Astrocyte of the cerebellum (primary cell): ENCODE data around the gene DENND5B.

ENCODE experiments used
- DNase-seq: peaks from one replicate; pipeline ENCODE4 v3.0.0-alpha.2; 2011; ENCODE audit warnings: low read depth
- H3K4me3 ChIP-seq: 2 replicates; pipeline ENCODE4 v1.5.1; 2011; ENCODE audit warnings: mild to moderate bottlenecking, low read depth, low read length, moderate library complexity
- in situ Hi-C: cut with HindIII; loops from 2 replicates; pipeline ENCODE4 v1.10.0; 2017; ENCODE audit warnings: low sequenced_read_pairs
- TF ChIP-seq, protein P1 (sequence below): IDR thresholded peaks from 2 replicates; pipeline ENCODE4 v1.5.1; 2012; ENCODE audit warnings: low read length, low read depth, moderate library complexity, mild to moderate bottlenecking; ENCODE audit errors: missing control alignments

The DENND5B gene

GRCh38 chr12:31517994-31518393, 72.9 kb downstream of the DENND5B start:
- in situ Hi-C loops: no loop called here
- no peak for DNase-seq
- no peak overlapping the region for H3K4me3 ChIP-seq
- TF ChIP-seq, protein P1, sequence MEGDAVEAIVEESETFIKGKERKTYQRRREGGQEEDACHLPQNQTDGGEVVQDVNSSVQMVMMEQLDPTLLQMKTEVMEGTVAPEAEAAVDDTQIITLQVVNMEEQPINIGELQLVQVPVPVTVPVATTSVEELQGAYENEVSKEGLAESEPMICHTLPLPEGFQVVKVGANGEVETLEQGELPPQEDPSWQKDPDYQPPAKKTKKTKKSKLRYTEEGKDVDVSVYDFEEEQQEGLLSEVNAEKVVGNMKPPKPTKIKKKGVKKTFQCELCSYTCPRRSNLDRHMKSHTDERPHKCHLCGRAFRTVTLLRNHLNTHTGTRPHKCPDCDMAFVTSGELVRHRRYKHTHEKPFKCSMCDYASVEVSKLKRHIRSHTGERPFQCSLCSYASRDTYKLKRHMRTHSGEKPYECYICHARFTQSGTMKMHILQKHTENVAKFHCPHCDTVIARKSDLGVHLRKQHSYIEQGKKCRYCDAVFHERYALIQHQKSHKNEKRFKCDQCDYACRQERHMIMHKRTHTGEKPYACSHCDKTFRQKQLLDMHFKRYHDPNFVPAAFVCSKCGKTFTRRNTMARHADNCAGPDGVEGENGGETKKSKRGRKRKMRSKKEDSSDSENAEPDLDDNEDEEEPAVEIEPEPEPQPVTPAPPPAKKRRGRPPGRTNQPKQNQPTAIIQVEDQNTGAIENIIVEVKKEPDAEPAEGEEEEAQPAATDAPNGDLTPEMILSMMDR: no peak

- in situ Hi-C loops: no loop called here
- no peak for DNase-seq
- TF ChIP-seq, protein P1: no peak
- H3K4me3 ChIP-seq: no peak overlapping the region
Observed at GRCh38 chr12:31516702-31517101, 74.2 kb downstream of the DENND5B start.

GRCh38 chr12:31514912-31515311, 76.0 kb downstream of the DENND5B start:
- in situ Hi-C loops: no loop called here
- TF ChIP-seq, protein P1: no peak
- no peak overlapping the region for H3K4me3 ChIP-seq
- no peak for DNase-seq

DNA sequence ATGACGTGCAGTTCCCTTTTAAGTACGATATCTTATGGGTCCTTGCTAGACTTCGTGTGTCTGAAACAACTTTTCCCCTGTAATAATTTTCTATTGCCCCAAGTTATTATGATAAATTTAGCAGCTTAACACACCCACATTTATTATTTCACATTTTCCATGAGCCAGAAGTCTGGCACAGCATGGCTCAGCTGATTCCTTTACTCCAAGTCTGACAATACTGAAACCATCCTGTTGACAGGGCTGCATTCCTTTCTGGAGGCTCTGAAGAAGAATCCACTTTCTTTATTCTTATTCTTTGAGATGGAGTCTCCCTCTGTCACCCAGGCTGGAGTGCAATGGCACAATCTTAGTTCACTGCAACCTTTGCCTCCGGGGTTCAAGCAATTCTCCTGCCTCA, 80.9 kb downstream of the DENND5B start:
- in situ Hi-C loops: no loop called here

DNA sequence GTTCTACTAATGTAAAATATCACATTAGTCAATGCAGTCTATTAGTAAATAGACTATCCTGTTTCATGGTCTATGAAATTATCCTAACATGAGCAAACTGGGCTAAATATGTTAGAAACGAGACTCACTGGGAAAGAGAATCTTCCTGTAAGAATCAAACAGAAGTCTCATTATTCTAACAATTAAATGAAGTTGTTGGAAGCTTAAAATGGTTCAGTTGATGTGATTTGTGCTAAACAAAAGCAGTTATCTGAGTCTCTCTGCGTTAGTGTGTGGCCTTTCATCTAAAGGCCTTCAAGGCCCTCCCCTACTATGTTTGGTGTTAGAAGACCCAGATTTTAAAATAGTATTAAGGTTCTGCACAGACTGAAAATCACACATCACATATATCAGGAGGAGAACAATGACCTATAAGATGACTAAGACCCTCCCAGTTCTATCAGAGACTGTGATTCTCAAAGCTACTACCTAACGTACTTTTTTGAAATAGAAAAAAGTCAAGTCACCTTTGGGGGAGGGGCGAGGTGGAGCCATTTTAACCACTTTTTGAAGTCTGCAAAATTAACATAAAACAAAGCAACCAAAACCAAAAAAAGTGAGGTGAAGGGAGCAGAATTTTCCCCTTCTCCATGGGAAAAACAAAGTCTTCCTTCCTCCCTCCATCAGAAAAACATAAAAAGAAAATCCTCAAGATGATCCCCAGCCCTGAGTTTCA, 82.3 kb downstream of the DENND5B start:
- TF ChIP-seq, protein P1: no peak
- in situ Hi-C loops: no loop called here
- DNase-seq: no peak
- no peak overlapping the region for H3K4me3 ChIP-seq

More for the DNA sequence above, 80.9 kb downstream of the DENND5B start:
- no peak for DNase-seq
- H3K4me3 ChIP-seq: no peak overlapping the region
- TF ChIP-seq, protein P1: no peak

GRCh38 chr12:31507966-31508365, 83.0 kb downstream of the DENND5B start:
- TF ChIP-seq, protein P1: no peak
- H3K4me3 ChIP-seq: no peak overlapping the region
- DNase-seq: no peak
- in situ Hi-C loops: no loop called here
